HEK293T (cell line): ENCODE results near the gene DCDC1.

Source experiments
- SUZ12 ChIP-seq: fragments of 450-650 bp; IDR thresholded peaks from 2 replicates; pipeline ENCODE4 v1.6.1; 2016; ENCODE audit warnings: mild to moderate bottlenecking
- ZNF384 ChIP-seq: fragments of 450-650 bp; IDR thresholded peaks from 2 replicates; pipeline ENCODE4 v1.6.1; 2016

GRCh38 chr11:31327417-31327816, 42.1 kb downstream of the DCDC1 start:
- TF ChIP-seq SUZ12 = no peak
- TF ChIP-seq ZNF384 = no peak
